ENCODE measurements around the gene CSHL1.
"Not testable (repeated sequence)": the region's sequence is repeated elsewhere in the genome, so short reads cannot be mapped to it uniquely, and the experiment has no call there.

The CSHL1 gene

GRCh38 chr17:63917646-63918045 lies 6.6 kb upstream of the CSHL1 start:
- no peak for DNase-seq

- not testable (repeated sequence) for DNase-seq
These were observed 6.1 kb upstream of the CSHL1 start for GRCh38 chr17:63917206-63917605.

GRCh38 chr17:63916566-63917185 lies 5.6 kb upstream of the CSHL1 start:
- DNase-seq: no peak

- DNase-seq: not testable (repeated sequence)
These were observed 4.7 kb upstream of the CSHL1 start for GRCh38 chr17:63915753-63916152.

GRCh38 chr17:63914471-63914870 lies 3.4 kb upstream of the CSHL1 start:
- no peak for DNase-seq

GRCh38 chr17:63911657-63912100 lies 621 bp upstream of the CSHL1 start:
- DNase-seq: peak; percentile 7 to 49 (median 28)

- DNase-seq: no peak
These were observed 962 bp downstream of the CSHL1 start for GRCh38 chr17:63910096-63910495.

GRCh38 chr17:63909586-63909985 lies 1.5 kb downstream of the CSHL1 start:
- not testable (repeated sequence) for DNase-seq

GRCh38 chr17:63907161-63907778 lies 3.8 kb downstream of the CSHL1 start:
- not testable (repeated sequence) for DNase-seq

- not testable (repeated sequence) for DNase-seq
These were observed 6.3 kb downstream of the CSHL1 start for GRCh38 chr17:63904796-63905195.

GRCh38 chr17:63903787-63904201 lies 7.3 kb downstream of the CSHL1 start:
- DNase-seq: not testable (repeated sequence)

- not testable (repeated sequence) for DNase-seq
These were observed 9.1 kb downstream of the CSHL1 start for GRCh38 chr17:63901971-63902370.

- DNase-seq: not testable (repeated sequence)
These were observed 11.9 kb downstream of the CSHL1 start for GRCh38 chr17:63898899-63899798.

- not testable (repeated sequence) for DNase-seq
These were observed 14.3 kb downstream of the CSHL1 start, which contains the start of gene CSH1 for GRCh38 chr17:63896524-63897354. Gene CSH1 (minus strand): TSS chr17:63896574. CDS start chr17:63896511, 63 bp downstream.

- not testable (repeated sequence) for DNase-seq
These were observed 16.2 kb downstream of the CSHL1 start for GRCh38 chr17:63894821-63895220.

- DNase-seq: not testable (repeated sequence)
These were observed 17.0 kb downstream of the CSHL1 start for GRCh38 chr17:63894021-63894420.

- DNase-seq: not testable (repeated sequence)
These were observed 18.6 kb downstream of the CSHL1 start for GRCh38 chr17:63892316-63893037.

- DNase-seq: not testable (repeated sequence)
These were observed 21.8 kb downstream of the CSHL1 start for GRCh38 chr17:63889026-63889848.

GRCh38 chr17:63885119-63885518 lies 25.9 kb downstream of the CSHL1 start:
- DNase-seq: not testable (repeated sequence)

- DNase-seq: not testable (repeated sequence)
These were observed 28.4 kb downstream of the CSHL1 start for GRCh38 chr17:63882626-63883126.
